Adipose tissue (tissue), 3 donors: ENCODE results near the gene ERC1. TPM values are rescaled to one million over a fixed set of nuclear protein-coding genes. Genes with fewer than 3 reads are reported as not detected.

Source experiments
- H3K27ac ChIP-seq: one replicate; pipeline ENCODE4 v1.5.1; 2013; ENCODE audit warnings: low read depth, low read length
- WGBS, 3 donors: extraction: QIAGEN DNeasy Blood & Tissue Kit; methylation state at CpG; one replicate each; pipeline ENCODE4 v1.1.7; 2013; 5-methylcytosine and 5-hydroxymethylcytosine counted together
- polyA plus RNA-seq, 3 donors: library from polyadenylated mRNA; stranded (reverse); fragments of 200-250 nt; gene quantifications; one replicate each; pipeline ENCODE4 v1.2.3, GENCODE V29; 2013
- donor health status: healthy with polysubstance abuse.
- donor health status: Bipolar disorder and iron deficiency.
- donor health status: healthy.

Gene ERC1
- polyA plus RNA-seq, 3 donors: 4.0 to 16.4 (median 12.8) TPM

GRCh38 chr12:1507308-1507707 is 516.3 kb downstream of the ERC1 start:
- H3K27ac ChIP-seq: no peak overlapping the region
- WGBS, 3 donors: 90 to 96% (median 93%) methylated on average over 7 of the region's 7 CpGs

GRCh38 chr12:1509413-1510052 is 518.5 kb downstream of the ERC1 start:
- H3K27ac ChIP-seq: no peak overlapping the region
- WGBS, 3 donors: 76 to 84% (median 81%) methylated on average over 14 of the region's 14 CpGs

GRCh38 chr12:1510056-1510812 is 519.2 kb downstream of the ERC1 start:
- H3K27ac ChIP-seq: no peak overlapping the region
- 58 to 66% (median 59%) methylated on average over 10 of the region's 10 CpGs for WGBS, 3 donors

- 93 to 100% (median 97%) methylated on average over 1 of the region's 1 CpG for WGBS, 3 donors
Measured at GRCh38 chr12:1515010-1515409, 524.0 kb downstream of the ERC1 start.

GRCh38 chr12:1515428-1515827 is 524.4 kb downstream of the ERC1 start:
- H3K27ac ChIP-seq: no peak overlapping the region
- 98 to 100% (median 100%) methylated on average over 1 of the region's 1 CpG for whole genome bisulfite sequencing, 3 donors

More at GRCh38 chr12:1515010-1515409, 524.0 kb downstream of the ERC1 start:
- no peak overlapping the region for H3K27ac ChIP-seq

GRCh38 chr12:1517007-1517406 is 526.0 kb downstream of the ERC1 start:
- WGBS, 3 donors: 23 to 45% (median 32%) methylated on average over 2 of the region's 2 CpGs
- H3K27ac ChIP-seq: no peak overlapping the region

GRCh38 chr12:1517734-1518525 is 526.9 kb downstream of the ERC1 start:
- WGBS, 3 donors: 82 to 89% (median 83%) methylated on average over 8 of the region's 8 CpGs
- no peak overlapping the region for H3K27ac ChIP-seq

GRCh38 chr12:1518591-1519516 is 527.8 kb downstream of the ERC1 start:
- H3K27ac ChIP-seq: no peak overlapping the region
- 45 to 58% (median 45%) methylated on average over 29 of the region's 29 CpGs for WGBS, 3 donors

- WGBS, 3 donors: 49 to 66% (median 52%) methylated on average over 5 of the region's 5 CpGs
- H3K27ac ChIP-seq: no peak overlapping the region
Measured at GRCh38 chr12:1519642-1520041, 528.6 kb downstream of the ERC1 start.

GRCh38 chr12:1523046-1523445 is 532.0 kb downstream of the ERC1 start:
- 87 to 95% (median 94%) methylated on average over 8 of the region's 8 CpGs for WGBS, 3 donors
- no peak overlapping the region for H3K27ac ChIP-seq

GRCh38 chr12:1523558-1524050 is 532.6 kb downstream of the ERC1 start:
- WGBS, 3 donors: 54 to 60% (median 55%) methylated on average over 12 to 13 of the region's 13 CpGs
- no peak overlapping the region for H3K27ac ChIP-seq

GRCh38 chr12:1525858-1526257 is 534.8 kb downstream of the ERC1 start:
- 80 to 90% (median 84%) methylated on average over 10 of the region's 10 CpGs for WGBS, 3 donors
- no peak overlapping the region for H3K27ac ChIP-seq

- WGBS, 3 donors: 52 to 62% (median 56%) methylated on average over 4 of the region's 4 CpGs
Measured at GRCh38 chr12:1527789-1528188, 536.8 kb downstream of the ERC1 start.

GRCh38 chr12:1528791-1529190 is 537.8 kb downstream of the ERC1 start:
- H3K27ac ChIP-seq: no peak overlapping the region
- WGBS, 3 donors: 93 to 98% (median 96%) methylated on average over 3 of the region's 3 CpGs

More at GRCh38 chr12:1527789-1528188, 536.8 kb downstream of the ERC1 start:
- H3K27ac ChIP-seq: no peak overlapping the region

- H3K27ac ChIP-seq: no peak overlapping the region
- 64 to 77% (median 67%) methylated on average over 11 of the region's 11 CpGs for WGBS, 3 donors
Measured at GRCh38 chr12:1529228-1529861, 538.3 kb downstream of the ERC1 start.

GRCh38 chr12:1529862-1530591 is 539.0 kb downstream of the ERC1 start:
- 2 to 9% (median 3%) methylated on average over 59 to 100 of the region's 101 CpGs for WGBS, 3 donors
- H3K27ac ChIP-seq: no peak overlapping the region
